ENCODE results near the gene UCN2. TPM values are rescaled to one million over a fixed set of nuclear protein-coding genes. Genes with fewer than 3 reads are reported as not detected.
"Not testable (repeated sequence)": the region's sequence is repeated elsewhere in the genome, so short reads cannot be mapped to it uniquely, and the experiment has no call there.

The UCN2 gene
- total RNA-seq, 2 experiments from 2014 or later: not detected

DNA sequence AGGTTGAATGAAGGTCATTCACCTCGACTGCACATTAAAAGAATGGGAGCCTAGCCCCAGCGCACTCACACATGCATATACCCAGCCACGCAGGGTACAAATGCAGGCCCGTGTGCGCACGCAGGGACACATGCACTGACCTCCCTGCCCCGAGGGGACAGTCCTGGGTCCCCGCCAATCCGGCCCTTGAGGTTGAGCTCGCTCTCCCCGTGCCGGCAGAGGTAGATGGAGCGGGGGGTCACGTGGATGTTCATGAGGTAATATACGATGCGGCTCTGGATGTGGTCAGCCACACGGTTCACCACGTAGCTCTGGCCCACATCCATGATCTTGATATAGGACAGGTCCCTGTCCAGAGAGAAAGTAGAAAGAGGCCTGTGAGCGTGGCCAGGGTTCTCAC is 27.5 kb downstream of the UCN2 start:
- POLR2A ChIA-PET: interaction anchor here (0.6 kb wide), 1 partner anchor 20 kb away, joined by 5 read pairs; no protein-coding TSS in a partner anchor
- no peak overlapping the region for H3K27ac Mint-ChIP-seq
- intact Hi-C loops (cut with micrococcal nuclease): no loop called here

GRCh38 chr3:48535578-48535977 is 28.0 kb downstream of the UCN2 start:
- peaks cover 64% of the 10 kb centered on the region for H3K36me3 Mint-ChIP-seq (ENCODE audit: low read depth)
- CTCF ChIA-PET: interaction anchor here (1.3 kb wide), 1 partner anchor 14 kb away, joined by 6 read pairs; no protein-coding TSS in a partner anchor
- POLR2A ChIA-PET: no interaction called here

More for the DNA sequence above, 27.5 kb downstream of the UCN2 start:
- CTCF ChIA-PET: interaction anchor here (1.3 kb wide), 1 partner anchor 13 kb away, joined by 6 read pairs; no protein-coding TSS in a partner anchor
- Mint-ChIP-seq H3K4me3 (no peak overlapping the region), H3K27me3 (no peaks in the 10 kb centered on the region), H3K9me3 (no peaks in the 10 kb centered on the region), H3K4me1 (ENCODE audit: low read depth) (no peaks in the 10 kb centered on the region), H3K36me3 (ENCODE audit: low read depth) (peaks cover 64% of the 10 kb centered on the region)
- ATAC-seq: no peak
- no peak for DNase-seq
- TF ChIP-seq, protein P1, sequence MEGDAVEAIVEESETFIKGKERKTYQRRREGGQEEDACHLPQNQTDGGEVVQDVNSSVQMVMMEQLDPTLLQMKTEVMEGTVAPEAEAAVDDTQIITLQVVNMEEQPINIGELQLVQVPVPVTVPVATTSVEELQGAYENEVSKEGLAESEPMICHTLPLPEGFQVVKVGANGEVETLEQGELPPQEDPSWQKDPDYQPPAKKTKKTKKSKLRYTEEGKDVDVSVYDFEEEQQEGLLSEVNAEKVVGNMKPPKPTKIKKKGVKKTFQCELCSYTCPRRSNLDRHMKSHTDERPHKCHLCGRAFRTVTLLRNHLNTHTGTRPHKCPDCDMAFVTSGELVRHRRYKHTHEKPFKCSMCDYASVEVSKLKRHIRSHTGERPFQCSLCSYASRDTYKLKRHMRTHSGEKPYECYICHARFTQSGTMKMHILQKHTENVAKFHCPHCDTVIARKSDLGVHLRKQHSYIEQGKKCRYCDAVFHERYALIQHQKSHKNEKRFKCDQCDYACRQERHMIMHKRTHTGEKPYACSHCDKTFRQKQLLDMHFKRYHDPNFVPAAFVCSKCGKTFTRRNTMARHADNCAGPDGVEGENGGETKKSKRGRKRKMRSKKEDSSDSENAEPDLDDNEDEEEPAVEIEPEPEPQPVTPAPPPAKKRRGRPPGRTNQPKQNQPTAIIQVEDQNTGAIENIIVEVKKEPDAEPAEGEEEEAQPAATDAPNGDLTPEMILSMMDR (IDR thresholded peaks at IDR 0.05): no peak

GRCh38 chr3:48532977-48533337 is 30.6 kb downstream of the UCN2 start:
- DNase-seq (no peak), ATAC-seq (no peak)
- POLR2A ChIA-PET: interaction anchor here (1.0 kb wide), 1 partner anchor 9 kb away, joined by 3 read pairs; no protein-coding TSS in a partner anchor
- TF ChIP-seq, protein P1 (IDR thresholded peaks at IDR 0.05): no peak
- Mint-ChIP-seq H3K4me3 (no peak overlapping the region), H3K27me3 (no peaks in the 10 kb centered on the region), H3K4me1 (ENCODE audit: low read depth) (no peaks in the 10 kb centered on the region), H3K9me3 (no peaks in the 10 kb centered on the region), H3K36me3 (ENCODE audit: low read depth) (peaks cover 62% of the 10 kb centered on the region), H3K27ac (no peak overlapping the region)
- intact Hi-C loops (cut with micrococcal nuclease): no loop called here
- CTCF ChIA-PET: interaction anchor here (0.8 to 3.1 kb wide), 4 partner anchors 16 to 132 kb away, joined by 3 to 18 read pairs (median 4); partner anchors contain the start of gene SLC26A6

More at GRCh38 chr3:48535578-48535977, 28.0 kb downstream of the UCN2 start:
- H3K27me3 Mint-ChIP-seq: no peaks in the 10 kb centered on the region
- H3K27ac Mint-ChIP-seq: no peak overlapping the region
- intact Hi-C loops (cut with micrococcal nuclease): no loop called here
- no peaks in the 10 kb centered on the region for H3K4me1 Mint-ChIP-seq (ENCODE audit: low read depth)
- DNase-seq (no peak), ATAC-seq (no peak)
- H3K9me3 Mint-ChIP-seq: no peaks in the 10 kb centered on the region
- TF ChIP-seq, protein P1 (IDR thresholded peaks at IDR 0.05): no peak
- no peak overlapping the region for H3K4me3 Mint-ChIP-seq

- no peaks in the 10 kb centered on the region for H3K9me3 Mint-ChIP-seq
- POLR2A ChIA-PET: interaction anchor here (1.0 kb wide), 1 partner anchor 8 kb away, joined by 3 read pairs; no protein-coding TSS in a partner anchor
- no peaks in the 10 kb centered on the region for H3K4me1 Mint-ChIP-seq (ENCODE audit: low read depth)
- no peak for DNase-seq
- CTCF ChIA-PET: interaction anchor here (1.3 to 3.1 kb wide), 3 partner anchors 17 to 132 kb away, joined by 3 to 18 read pairs (median 5); no protein-coding TSS in a partner anchor
- H3K27ac Mint-ChIP-seq: no peak overlapping the region
- no peak for ATAC-seq
- intact Hi-C loops (cut with micrococcal nuclease): no loop called here
- TF ChIP-seq, protein P1 (IDR thresholded peaks at IDR 0.05): no peak
- H3K4me3 Mint-ChIP-seq: no peak overlapping the region
- peaks cover 61% of the 10 kb centered on the region for H3K36me3 Mint-ChIP-seq (ENCODE audit: low read depth)
- H3K27me3 Mint-ChIP-seq: no peaks in the 10 kb centered on the region
These were observed 31.2 kb downstream of the UCN2 start for GRCh38 chr3:48532271-48532976.

GRCh38 chr3:48530701-48531100 is 32.9 kb downstream of the UCN2 start:
- ChIA-PET POLR2A (interaction anchor here (1.4 kb wide), 1 partner anchor 11 kb away, joined by 3 read pairs; no protein-coding TSS in a partner anchor), CTCF (interaction anchor here (1.1 to 1.2 kb wide), 2 partner anchors 11 to 95 kb away, joined by 3 to 4 read pairs; no protein-coding TSS in a partner anchor)
- ATAC-seq; H3K27me3 Mint-ChIP-seq; H3K27ac Mint-ChIP-seq; H3K9me3 Mint-ChIP-seq; DNase-seq; H3K4me3 Mint-ChIP-seq; H3K4me1 Mint-ChIP-seq (ENCODE audit: low read depth); intact Hi-C loops (cut with micrococcal nuclease): not testable (repeated sequence)
- peaks cover 55% of the 10 kb centered on the region for H3K36me3 Mint-ChIP-seq (ENCODE audit: low read depth)
